ENCODE data around the gene ZNF675. TPM values are rescaled to one million over a fixed set of nuclear protein-coding genes. Genes with fewer than 3 reads are reported as not detected.

The ZNF675 gene
- total and polyA plus RNA-seq, 9 of the 15 experiments (the other 6 are each of a cell fraction or from before 2014, with no cell fraction given), result 12.9 to 26.5 (median 17.2) TPM

DNA sequence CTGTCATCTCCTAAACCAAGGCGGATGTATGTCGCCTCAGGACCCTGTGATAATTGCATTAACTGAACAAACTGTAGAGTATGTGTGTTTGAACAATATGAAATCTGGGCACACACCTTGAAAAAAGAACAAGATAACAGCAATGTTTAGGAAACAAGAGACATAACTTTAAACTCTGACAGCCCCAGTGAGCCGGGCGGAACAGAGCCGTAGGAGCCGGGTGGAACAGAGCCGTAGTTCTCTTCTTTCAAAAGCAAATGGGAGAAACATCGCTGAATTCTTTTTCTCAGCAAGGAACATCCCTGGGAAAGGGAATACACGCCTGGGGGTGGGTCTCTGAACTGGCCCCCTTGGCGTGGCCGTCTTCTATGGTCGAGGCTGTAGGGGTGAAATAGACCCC is 31.8 kb upstream of the ZNF675 start:
- CTCF ChIA-PET (ENCODE audit: low intra/inter-chr PET ratio), result no interaction called here
- no peaks in the 10 kb centered on the region for H3K9me3 ChIP-seq (replicated peaks; ENCODE audit: control insufficient read depth, insufficient read depth, low read depth, low read length)
- FAIRE-seq (no peak), ATAC-seq (no peak), DNase-seq (ENCODE audit: extremely low read depth in 1 of 4, low spot score in 3 of 4) (peak in 1 of 4 experiments; percentile 7)
- POLR2A ChIA-PET, result no interaction called here
- TF ChIP-seq, protein P1, sequence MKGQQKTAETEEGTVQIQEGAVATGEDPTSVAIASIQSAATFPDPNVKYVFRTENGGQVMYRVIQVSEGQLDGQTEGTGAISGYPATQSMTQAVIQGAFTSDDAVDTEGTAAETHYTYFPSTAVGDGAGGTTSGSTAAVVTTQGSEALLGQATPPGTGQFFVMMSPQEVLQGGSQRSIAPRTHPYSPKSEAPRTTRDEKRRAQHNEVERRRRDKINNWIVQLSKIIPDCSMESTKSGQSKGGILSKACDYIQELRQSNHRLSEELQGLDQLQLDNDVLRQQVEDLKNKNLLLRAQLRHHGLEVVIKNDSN (CRISPR knock-in tag; IDR thresholded peaks at IDR 0.05), result no peak
- peak; percentile 15; the same call in 1 of the 2 replicates for TF ChIP-seq CBFA2T3 (IDR thresholded peaks at IDR 0.05)
- no peaks in the 10 kb centered on the region; a peak in 1 of 5 replicates for H3K4me1 ChIP-seq (replicated peaks in 1 of 2; ENCODE audit: control insufficient read depth in 2 of 2, insufficient read depth in 2 of 2, low read length in 2 of 2)
- no TSS peak for BruUV-seq (replicated peaks)
- 7% methylated on average over 12 of the region's 12 CpGs for WGBS (ENCODE audit: insufficient coverage, low coverage, missing lambda C conversion rate)
- H3K4me3 ChIP-seq, result no peak overlapping the region
- no peak overlapping the region for H3K9ac ChIP-seq (ENCODE audit: insufficient read depth in 1 of 2, low read depth in 2 of 2, low read length in 2 of 2)
- no peak overlapping the region for H2AFZ ChIP-seq (ENCODE audit: low read depth, low read length)
- H3K4me2 ChIP-seq (ENCODE audit: insufficient read depth, low read length), result no peak overlapping the region
- in situ Hi-C loops (cut with MboI), result no loop called here
- H3K36me3 ChIP-seq (ENCODE audit: control insufficient read depth, insufficient read depth, low read length), result no peaks in the 10 kb centered on the region
- no peaks in the 10 kb centered on the region for H3K79me2 ChIP-seq (ENCODE audit: control insufficient read depth, insufficient read depth, low read length)
- no peaks in the 10 kb centered on the region for H4K20me1 ChIP-seq (replicated peaks; ENCODE audit: control insufficient read depth, insufficient read depth, low read length)
- H3K27ac ChIP-seq (ENCODE audit: extremely low read depth, low read depth, low read length), result no peak overlapping the region
- H3K9me1 ChIP-seq (ENCODE audit: control insufficient read depth, insufficient read depth, low read length), result no peaks in the 10 kb centered on the region
- intact Hi-C loops (cut with micrococcal nuclease), result no loop called here
- no peaks in the 10 kb centered on the region for H3K27me3 ChIP-seq (ENCODE audit: control insufficient read depth in 2 of 2, insufficient read depth in 2 of 2, low read length in 2 of 2)

DNA sequence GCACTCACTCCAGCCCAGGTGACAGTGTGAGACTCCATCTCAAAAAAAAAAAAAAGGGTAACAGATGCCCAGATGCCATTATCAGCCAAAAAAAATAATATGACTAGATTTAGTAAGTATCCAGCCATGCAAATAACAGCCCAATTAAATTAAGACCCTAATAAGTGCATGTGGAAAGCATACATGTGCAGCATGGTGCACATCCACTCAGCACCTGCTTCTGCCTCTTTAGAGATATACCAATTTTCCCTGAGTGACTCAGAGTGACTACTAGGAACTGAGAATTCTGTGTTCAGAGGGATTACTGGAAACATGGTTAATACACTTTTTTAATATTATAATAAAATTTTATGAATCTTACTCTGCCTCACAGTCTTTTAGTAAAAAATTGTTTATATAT is 29.8 kb upstream of the ZNF675 start:
- no peaks in the 10 kb centered on the region for H3K9me1 ChIP-seq (ENCODE audit: control insufficient read depth, insufficient read depth, low read length)
- no peaks in the 10 kb centered on the region for H3K27me3 ChIP-seq (ENCODE audit: control insufficient read depth in 2 of 2, insufficient read depth in 2 of 2, low read length in 2 of 2)
- ChIA-PET POLR2A (no interaction called here), CTCF (ENCODE audit: low intra/inter-chr PET ratio) (no interaction called here)
- DNase-seq (ENCODE audit: extremely low read depth in 1 of 4, low spot score in 3 of 4) (no peak), FAIRE-seq (no peak), ATAC-seq (no peak)
- intact Hi-C loops (cut with micrococcal nuclease), result no loop called here
- H3K4me2 ChIP-seq (ENCODE audit: insufficient read depth, low read length), result no peak overlapping the region
- H4K20me1 ChIP-seq (replicated peaks; ENCODE audit: control insufficient read depth, insufficient read depth, low read length), result no peaks in the 10 kb centered on the region
- no peaks in the 10 kb centered on the region for H3K36me3 ChIP-seq (ENCODE audit: control insufficient read depth, insufficient read depth, low read length)
- H3K27ac ChIP-seq (ENCODE audit: extremely low read depth, low read depth, low read length), result no peak overlapping the region
- H3K9me3 ChIP-seq (replicated peaks; ENCODE audit: control insufficient read depth, insufficient read depth, low read depth, low read length), result no peaks in the 10 kb centered on the region
- in situ Hi-C loops (cut with MboI), result no loop called here
- H2AFZ ChIP-seq (ENCODE audit: low read depth, low read length), result no peak overlapping the region
- no peak for TF ChIP-seq YBX1 (IDR thresholded peaks at IDR 0.05)
- TF ChIP-seq, protein P2, sequence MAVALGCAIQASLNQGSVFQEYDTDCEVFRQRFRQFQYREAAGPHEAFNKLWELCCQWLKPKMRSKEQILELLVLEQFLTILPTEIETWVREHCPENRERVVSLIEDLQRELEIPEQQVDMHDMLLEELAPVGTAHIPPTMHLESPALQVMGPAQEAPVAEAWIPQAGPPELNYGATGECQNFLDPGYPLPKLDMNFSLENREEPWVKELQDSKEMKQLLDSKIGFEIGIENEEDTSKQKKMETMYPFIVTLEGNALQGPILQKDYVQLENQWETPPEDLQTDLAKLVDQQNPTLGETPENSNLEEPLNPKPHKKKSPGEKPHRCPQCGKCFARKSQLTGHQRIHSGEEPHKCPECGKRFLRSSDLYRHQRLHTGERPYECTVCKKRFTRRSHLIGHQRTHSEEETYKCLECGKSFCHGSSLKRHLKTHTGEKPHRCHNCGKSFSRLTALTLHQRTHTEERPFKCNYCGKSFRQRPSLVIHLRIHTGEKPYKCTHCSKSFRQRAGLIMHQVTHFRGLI (CRISPR knock-in tag; IDR thresholded peaks at IDR 0.05), result no peak
- no peak for TF ChIP-seq KDM1A (IDR thresholded peaks at IDR 0.05)
- H3K4me3 ChIP-seq, result no peak overlapping the region
- no peaks in the 10 kb centered on the region for H3K4me1 ChIP-seq (replicated peaks in 1 of 2; ENCODE audit: control insufficient read depth in 2 of 2, insufficient read depth in 2 of 2, low read length in 2 of 2)
- no peak overlapping the region for H3K9ac ChIP-seq (ENCODE audit: insufficient read depth in 1 of 2, low read depth in 2 of 2, low read length in 2 of 2)
- no TSS peak for BruUV-seq (replicated peaks)
- H3K79me2 ChIP-seq (ENCODE audit: control insufficient read depth, insufficient read depth, low read length), result no peaks in the 10 kb centered on the region
